WTC11 (cell line): ENCODE measurements around the gene KLK1. TPM values are rescaled to one million over a fixed set of nuclear protein-coding genes. Genes with fewer than 3 reads are reported as not detected.
A peak's percentile ranks its signal among the peaks of the same experiment; 100 is the strongest.

Experiments used
- ATAC-seq: fragments of 200-7000 bp; cut with Tn5 transposase; 2 replicates; pipeline ENCODE4 v1.10.0; 2021; ENCODE audit warnings: mild to moderate bottlenecking, moderate library complexity
- CTCF ChIA-PET: fragments of 300-600 bp; sonication (Branson Sonifier 250); formaldehyde crosslinking; loops from one replicate; lab custom pipeline; 2021; ENCODE audit warnings: antibody characterized with exemption; lab: Charles Lee
- POLR2A ChIA-PET: fragments of 350-600 bp; sonication (Branson Sonifier 250); formaldehyde crosslinking; loops from one replicate; lab custom pipeline; 2021; ENCODE audit warnings: antibody characterized with exemption; lab: Charles Lee
- DNase-seq: peaks from one replicate; pipeline ENCODE4 v3.0.0; 2021; ENCODE audit warnings: low spot score
- H3K27ac Mint-ChIP-seq: 2 replicates; pipeline ENCODE4 v1.8.0; 2021; ENCODE audit warnings: mixed read lengths
- H3K27me3 Mint-ChIP-seq: 2 replicates; pipeline ENCODE4 v1.8.0; 2021; ENCODE audit warnings: low read depth, mild to moderate bottlenecking, moderate library complexity, mixed read lengths
- H3K36me3 Mint-ChIP-seq: 2 replicates; pipeline ENCODE4 v1.8.0; 2021; ENCODE audit warnings: mixed read lengths
- H3K4me1 Mint-ChIP-seq: 2 replicates; pipeline ENCODE4 v1.8.0; 2022; ENCODE audit warnings: mixed read lengths
- H3K4me3 Mint-ChIP-seq: 2 replicates; pipeline ENCODE4 v1.8.0; 2021; ENCODE audit warnings: mild to moderate bottlenecking, moderate library complexity, mixed read lengths
- H3K9me3 Mint-ChIP-seq: 2 replicates; pipeline ENCODE4 v1.8.0; 2021; ENCODE audit warnings: mixed read lengths
- AR ChIP-seq: fragments of 250-450 bp; sonication (Bioruptor Pico); IDR thresholded peaks from 2 replicates; pipeline ENCODE4 v1.9.0; 2021; ENCODE audit warnings: mild to moderate bottlenecking
- ATF6 ChIP-seq: sonication (generic); formaldehyde crosslinking; IDR thresholded peaks from 2 replicates; pipeline ENCODE4 v1.8.1; 2023; ENCODE audit warnings: mild to moderate bottlenecking, missing genetic modification reagents
- CBFB ChIP-seq: sonication (generic); formaldehyde crosslinking; IDR thresholded peaks from 2 replicates; pipeline ENCODE4 v1.8.1; 2022; ENCODE audit warnings: mild to moderate bottlenecking, low read depth, missing genetic modification reagents
- E2F5 ChIP-seq: sonication (generic); formaldehyde crosslinking; IDR thresholded peaks from 2 replicates; pipeline ENCODE4 v1.8.1; 2022; ENCODE audit warnings: mild to moderate bottlenecking, moderate library complexity, missing genetic modification reagents
- FOXJ3 ChIP-seq: sonication (generic); formaldehyde crosslinking; IDR thresholded peaks from 2 replicates; pipeline ENCODE4 v1.9.0; 2021; ENCODE audit warnings: missing genetic modification reagents, mild to moderate bottlenecking, borderline replicate concordance
- FOXK1 ChIP-seq: sonication (generic); formaldehyde crosslinking; IDR thresholded peaks from 2 replicates; pipeline ENCODE4 v1.8.0; 2022; ENCODE audit warnings: mild to moderate bottlenecking, moderate library complexity, missing genetic modification reagents
- MAX ChIP-seq: sonication (generic); formaldehyde crosslinking; IDR thresholded peaks from 2 replicates; pipeline ENCODE4 v1.8.0; 2022; ENCODE audit warnings: mild to moderate bottlenecking, missing genetic modification reagents
- NFATC4 ChIP-seq: fragments of 250-450 bp; sonication (Bioruptor Pico); IDR thresholded peaks from 2 replicates; pipeline ENCODE4 v1.9.0; 2021; ENCODE audit warnings: mild to moderate bottlenecking
- NR3C1 ChIP-seq: sonication (generic); formaldehyde crosslinking; conservative IDR thresholded peaks from 2 replicates; pipeline ENCODE4 v1.8.1; 2023; ENCODE audit warnings: low read depth, mild to moderate bottlenecking, missing genetic modification reagents
- SP1 ChIP-seq: sonication (generic); formaldehyde crosslinking; conservative IDR thresholded peaks from 2 replicates; pipeline ENCODE4 v1.8.1; 2022; ENCODE audit warnings: missing genetic modification reagents
- STAT6 ChIP-seq: sonication (generic); formaldehyde crosslinking; conservative IDR thresholded peaks from 2 replicates; pipeline ENCODE4 v1.8.1; 2023; ENCODE audit warnings: mild to moderate bottlenecking, low read depth, missing genetic modification reagents, moderate library complexity
- TCF7 ChIP-seq: sonication (generic); formaldehyde crosslinking; IDR thresholded peaks from 2 replicates; pipeline ENCODE4 v1.8.0; 2022; ENCODE audit warnings: mild to moderate bottlenecking, low read depth, missing genetic modification reagents, moderate library complexity
- TEAD1 ChIP-seq: sonication (generic); formaldehyde crosslinking; IDR thresholded peaks from 2 replicates; pipeline ENCODE4 v1.8.0; 2022; ENCODE audit warnings: mild to moderate bottlenecking, missing genetic modification reagents
- TEAD4 ChIP-seq: sonication (generic); formaldehyde crosslinking; IDR thresholded peaks from 2 replicates; pipeline ENCODE4 v1.8.0; 2022; ENCODE audit warnings: mild to moderate bottlenecking, missing genetic modification reagents
- ZNF121 ChIP-seq: sonication (generic); formaldehyde crosslinking; IDR thresholded peaks from 2 replicates; pipeline ENCODE4 v1.8.0; 2023; ENCODE audit warnings: missing genetic modification reagents
- ZNF138 ChIP-seq: sonication (generic); formaldehyde crosslinking; conservative IDR thresholded peaks from 2 replicates; pipeline ENCODE4 v1.8.1; 2022; ENCODE audit warnings: mild to moderate bottlenecking, moderate library complexity, missing genetic modification reagents
- ZNF219 ChIP-seq: sonication (generic); formaldehyde crosslinking; IDR thresholded peaks from 2 replicates; pipeline ENCODE4 v1.8.0; 2023; ENCODE audit warnings: missing genetic modification reagents, mild to moderate bottlenecking, borderline replicate concordance
- ZNF263 ChIP-seq: sonication (generic); formaldehyde crosslinking; IDR thresholded peaks from 2 replicates; pipeline ENCODE4 v1.8.1; 2022; ENCODE audit warnings: low read depth, mild to moderate bottlenecking, moderate library complexity, missing genetic modification reagents
- ZNF396 ChIP-seq: fragments of 250-450 bp; sonication (Bioruptor Pico); IDR thresholded peaks from 2 replicates; pipeline ENCODE4 v1.8.0; 2021; ENCODE audit warnings: mild to moderate bottlenecking, moderate library complexity, borderline replicate concordance
- total RNA-seq: library from RNA; stranded (reverse); gene quantifications from 3 replicates; pipeline ENCODE4 v1.2.3, GENCODE V29; 2021

KLK1 gene
- total RNA-seq, 1 experiment from 2014 or later = 3.9 TPM

- TF ChIP-seq STAT6 (CRISPR knock-in tag) (no peak), FOXJ3 (CRISPR knock-in tag) (no peak), ZNF121 (CRISPR knock-in tag) (no peak), FOXK1 (CRISPR knock-in tag) (no peak), ATF6 (CRISPR knock-in tag) (no peak), NR3C1 (CRISPR knock-in tag) (no peak), ZNF219 (no peak), ZNF263 (no peak), NFATC4 (CRISPR knock-in tag) (no peak), SP1 (no peak)
Observed at GRCh38 chr19:50808856-50809255, 14.7 kb downstream of the KLK1 start (continued).

GRCh38 chr19:50804420-50805272, 18.9 kb downstream of the KLK1 start:
- ChIA-PET CTCF (interaction anchor here (0.6 to 2.6 kb wide), 12 partner anchors 9 to 344 kb away, joined by 3 to 13 read pairs (median 3); no protein-coding TSS in a partner anchor), POLR2A (interaction anchor here (0.6 to 1.3 kb wide), 8 partner anchors 9 to 105 kb away, joined by 3 to 6 read pairs (median 4); no protein-coding TSS in a partner anchor)
- peak overlapping the region; percentile 100 for H3K27ac Mint-ChIP-seq
- no peaks in the 10 kb centered on the region for H3K9me3 Mint-ChIP-seq
- peaks cover 28% of the 10 kb centered on the region for H3K27me3 Mint-ChIP-seq
- peak; percentile 98 for DNase-seq
- H3K4me3 Mint-ChIP-seq = peak overlapping the region; percentile 96
- ATAC-seq = peak; percentile 96
- H3K36me3 Mint-ChIP-seq = peaks cover 44% of the 10 kb centered on the region
- peaks cover 25% of the 10 kb centered on the region for H3K4me1 Mint-ChIP-seq
- peak; percentile 93 for TF ChIP-seq E2F5 (CRISPR knock-in tag)
- TF ChIP-seq CBFB = no peak
- TF ChIP-seq AR (CRISPR knock-in tag) = peak; percentile 68; the same call in 1 of the 2 replicates
- TF ChIP-seq STAT6 (CRISPR knock-in tag) = no peak
- peak; percentile 51; the same call in 1 of the 2 replicates for TF ChIP-seq ZNF219
- no peak for TF ChIP-seq ZNF396 (CRISPR knock-in tag)
- peak; percentile 85 for TF ChIP-seq TEAD1 (CRISPR knock-in tag)
- no peak for TF ChIP-seq TCF7 (CRISPR knock-in tag)
- TF ChIP-seq MAX (CRISPR knock-in tag) = peak; percentile 80
- peak; percentile 45; the same call in 1 of the 2 replicates for TF ChIP-seq TEAD4
- no peak for TF ChIP-seq ZNF138 (CRISPR knock-in tag)
- TF ChIP-seq ATF6 (CRISPR knock-in tag) = no peak
